ENCODE results near the gene INIP.

- TF ChIP-seq CTCF (IDR thresholded peaks at IDR 0.05; ENCODE audit: low read depth, low read length) (no peak), POLR2A (IDR thresholded peaks at IDR 0.05; ENCODE audit: extremely low read depth, insufficient read length) (no peak), MAX (IDR thresholded peaks at IDR 0.05; ENCODE audit: low read depth, low read length) (no peak)
Observed at GRCh38 chr9:112696461-112696860, 21.5 kb downstream of the INIP start.
